DMS79 treated with DMSO at 0.1 percent for 48 hours (cell line): ENCODE data around the gene ZNF550.

Experiments used
- DNase-seq: peaks from one replicate; lab custom pipeline; 2025; lab: John Stamatoyannopoulos, UW

The ZNF550 gene

GRCh38 chr19:57559404-57560025 is at the start of gene ZNF550:
TSS of gene ZNF550 (minus strand) at chr19:57559863. CDS start at chr19:57559682, 181 bp downstream.
- peak; percentile 78 for DNase-seq

DNA sequence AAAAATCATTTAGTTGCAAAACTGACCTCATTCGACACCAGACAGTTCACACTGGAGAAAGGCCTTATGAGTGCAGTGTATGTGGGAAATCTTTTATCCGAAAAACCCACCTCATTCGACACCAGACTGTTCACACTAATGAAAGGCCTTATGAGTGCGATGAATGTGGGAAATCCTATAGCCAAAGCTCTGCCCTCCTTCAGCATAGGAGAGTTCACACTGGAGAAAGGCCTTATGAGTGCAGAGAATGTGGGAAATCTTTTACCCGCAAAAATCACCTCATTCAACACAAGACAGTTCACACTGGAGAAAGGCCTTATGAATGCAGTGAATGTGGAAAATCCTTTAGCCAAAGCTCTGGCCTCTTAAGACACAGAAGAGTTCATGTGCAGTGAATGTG is 47.3 kb upstream of the ZNF550 start:
- no peak for DNase-seq

GRCh38 chr19:57599761-57600383 is 40.2 kb upstream of the ZNF550 start, which contains the start of gene ZNF530:
TSS of gene ZNF530 (plus strand) at chr19:57599885. CDS start at chr19:57604346, 4,461 bp downstream.
- DNase-seq: peak; percentile 82

DNA sequence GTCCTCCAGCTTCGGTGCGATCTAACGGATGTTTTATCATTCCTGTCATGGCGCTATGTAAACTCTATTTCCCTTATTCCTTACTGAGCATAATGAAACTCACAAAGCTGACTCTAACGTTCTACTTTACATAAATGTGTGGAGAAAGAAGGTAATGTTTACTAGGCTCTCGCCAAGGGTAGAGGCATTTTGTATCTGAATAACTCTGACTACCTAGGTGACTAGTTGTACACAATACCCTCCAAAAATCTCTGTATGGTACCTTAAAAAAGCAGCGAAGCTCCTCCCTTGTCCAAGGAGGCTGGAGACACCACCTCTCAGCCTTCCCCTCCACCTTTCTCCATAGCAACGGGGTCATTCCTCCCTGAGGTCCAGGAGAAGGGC is 39.7 kb upstream of the ZNF550 start:
- no peak for DNase-seq

- no peak for DNase-seq
These were observed 27.9 kb upstream of the ZNF550 start for GRCh38 chr19:57587529-57587928.

- peak; percentile 93 for DNase-seq
These were observed 24.1 kb upstream of the ZNF550 start, which contains the start of gene ZIK1 for GRCh38 chr19:57583521-57584416. TSS of gene ZIK1 (plus strand) at chr19:57584145. CDS start at chr19:57584357, 212 bp downstream.

- DNase-seq: no peak
These were observed 23.4 kb upstream of the ZNF550 start for GRCh38 chr19:57583104-57583520.

GRCh38 chr19:57578487-57579205 is 19.0 kb upstream of the ZNF550 start, which contains the start of gene ZNF416:
TSS of gene ZNF416 (minus strand) at chr19:57578911. CDS start at chr19:57578704, 207 bp downstream.
- peak; percentile 98 for DNase-seq

DNA sequence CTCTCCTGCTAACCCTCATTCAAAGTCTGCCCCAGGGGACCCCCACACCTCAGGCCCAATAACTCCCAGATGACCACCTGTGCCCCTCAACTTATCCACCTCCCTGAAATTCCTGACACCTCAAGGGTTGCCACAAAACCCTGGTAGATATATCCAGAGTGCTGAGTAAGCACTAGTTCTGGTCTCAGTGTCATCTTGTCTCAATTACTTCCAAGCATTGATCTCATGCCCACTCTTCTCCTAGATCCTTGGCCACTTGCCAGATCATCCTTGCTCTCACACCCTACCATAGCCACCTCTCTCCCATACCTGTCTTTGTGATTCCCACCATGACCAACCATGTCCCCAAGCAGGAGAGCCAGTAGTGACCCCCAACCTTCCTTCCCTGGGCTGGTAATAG is 17.0 kb upstream of the ZNF550 start:
- DNase-seq: no peak

DNA sequence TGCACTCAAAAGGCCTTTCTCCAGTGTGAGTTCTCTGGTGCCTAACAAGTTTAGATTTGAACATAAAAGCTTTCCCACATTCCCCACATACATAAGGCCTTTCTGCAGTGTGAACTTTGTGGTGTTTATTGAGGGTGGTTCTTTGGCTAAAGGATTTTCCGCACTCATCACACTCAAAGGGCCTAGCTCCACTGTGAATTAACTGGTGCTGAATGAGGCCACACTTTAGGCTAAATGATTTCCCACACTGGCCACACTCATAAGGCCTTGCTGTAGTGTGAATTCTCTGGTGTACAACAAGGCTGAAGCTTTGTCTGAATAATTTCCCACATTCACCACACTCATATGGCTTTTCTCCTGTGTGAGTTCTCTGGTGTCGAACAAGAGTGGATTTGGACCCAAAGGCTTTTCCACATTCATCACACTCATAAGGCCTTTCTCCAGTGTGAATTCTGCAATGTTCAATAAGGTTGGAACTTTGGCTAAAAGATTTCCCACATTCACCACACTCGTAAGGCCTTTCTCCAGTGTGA is 12.8 kb upstream of the ZNF550 start:
- DNase-seq: no peak

DNA sequence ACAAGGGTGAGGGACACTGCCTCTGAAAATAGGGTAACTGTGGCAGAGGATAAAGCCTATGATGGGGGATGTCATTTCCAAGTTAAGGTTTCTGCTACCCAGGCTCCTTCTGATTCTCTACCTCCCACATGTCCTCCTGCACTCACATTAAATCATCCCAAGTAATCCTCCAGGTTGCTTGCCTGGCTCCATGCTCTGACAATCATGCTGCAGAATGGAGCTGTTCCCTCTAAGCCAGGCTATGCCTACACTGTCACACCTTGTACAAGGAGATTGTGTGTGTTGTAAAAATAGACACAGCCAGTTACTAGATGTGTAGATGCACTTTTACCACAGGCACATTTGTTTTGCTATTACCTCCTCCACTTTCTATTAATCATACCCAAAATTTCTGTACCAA is 11.0 kb upstream of the ZNF550 start:
- no peak for DNase-seq

- DNase-seq: peak; percentile 7
These were observed 7.0 kb upstream of the ZNF550 start for GRCh38 chr19:57566396-57567265.

- no peak for DNase-seq
These were observed 3.9 kb upstream of the ZNF550 start for GRCh38 chr19:57563547-57563946.

- DNase-seq: no peak
These were observed 407 bp upstream of the ZNF550 start for GRCh38 chr19:57560049-57560491.

DNA sequence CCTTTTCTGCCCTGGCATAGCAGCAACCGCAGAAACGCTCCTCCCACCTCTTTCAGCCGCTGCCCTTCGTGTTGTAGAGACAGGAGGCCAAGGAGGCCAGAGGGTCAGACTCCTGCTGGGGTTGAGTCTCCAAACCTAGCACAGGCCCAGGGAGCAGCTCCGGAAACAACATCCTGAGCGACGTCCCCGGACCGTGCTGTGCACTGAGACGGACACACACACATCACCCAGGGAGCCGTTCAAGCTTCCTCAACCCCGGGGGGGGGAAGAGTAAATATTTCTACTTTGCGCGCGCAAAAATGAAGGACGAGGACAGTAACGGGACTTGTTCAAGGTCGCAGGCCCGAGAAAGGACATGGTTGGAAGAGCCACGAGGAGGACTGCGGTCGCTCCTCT is 657 bp downstream of the ZNF550 start:
- peak; percentile 14 for DNase-seq

DNA sequence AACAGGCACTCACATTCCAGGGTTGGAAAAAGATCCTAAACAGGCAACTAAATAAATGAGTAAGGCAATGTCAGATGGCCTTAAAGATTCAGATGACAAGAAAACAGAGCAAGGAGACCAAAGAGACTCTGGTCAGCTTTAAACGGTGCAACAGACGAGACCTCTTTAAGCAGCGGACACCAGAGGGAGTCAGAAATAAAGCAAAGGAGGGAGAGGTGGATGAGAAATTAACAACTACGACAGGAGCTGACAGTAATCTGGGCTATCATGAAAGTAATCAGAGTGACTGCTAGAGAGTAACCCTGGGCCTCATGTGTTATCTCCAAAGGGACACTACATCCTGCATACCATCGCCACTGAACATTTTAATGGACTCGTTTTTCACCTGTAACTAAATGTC is 1.1 kb downstream of the ZNF550 start:
- peak; percentile 14 for DNase-seq

GRCh38 chr19:57557659-57558058 is 2.0 kb downstream of the ZNF550 start:
- DNase-seq: no peak

DNA sequence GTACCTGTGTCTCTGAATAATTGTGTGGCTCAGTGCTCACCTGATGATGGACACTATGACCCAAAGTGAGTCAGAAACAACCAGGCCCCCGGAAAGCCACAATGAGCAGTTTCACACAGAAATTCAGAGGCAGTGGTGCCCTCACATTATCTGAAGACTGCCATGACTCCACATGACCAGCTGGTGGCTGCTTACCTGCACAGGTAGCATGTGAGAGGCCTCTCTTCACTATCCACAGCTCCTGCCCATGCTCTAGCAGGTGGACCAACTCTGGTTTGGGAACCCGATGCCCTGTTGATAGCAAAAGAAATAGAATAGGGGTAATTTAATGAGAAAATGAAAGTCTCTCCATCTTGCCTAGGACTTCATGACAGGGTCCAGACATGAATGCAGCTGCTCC is 7.2 kb downstream of the ZNF550 start:
- no peak for DNase-seq

GRCh38 chr19:57546513-57546912 is 13.2 kb downstream of the ZNF550 start:
- DNase-seq: no peak

GRCh38 chr19:57537953-57538547 is 21.6 kb downstream of the ZNF550 start:
- no peak for DNase-seq
